OCI-LY7 (cell line): Measurements from ENCODE around the gene TMEM119. TPM values are rescaled to one million over a fixed set of nuclear protein-coding genes. Genes with fewer than 3 reads are reported as not detected.

Experiments used
- BruUV-seq: library from RNA; stranded (reverse); fragments of 400-500 nt; replicated peaks from 2 replicates; lab custom pipeline; 2021; lab: Mats Ljungman, UMichigan
- CTCF ChIA-PET: fragments of 300-600 bp; sonication (Branson Sonifier 250); formaldehyde crosslinking; loops from one replicate; lab custom pipeline; 2022; ENCODE audit warnings: antibody characterized with exemption; ENCODE audit not compliant: unreplicated experiment; lab: Charles Lee
- POLR2A ChIA-PET: fragments of 300-600 bp; sonication (Branson Sonifier 250); formaldehyde crosslinking; loops from one replicate; lab custom pipeline; 2022; ENCODE audit warnings: antibody characterized with exemption; lab: Charles Lee
- DNase-seq: peaks from one replicate; pipeline ENCODE4 v3.0.0-alpha.2; 2015; ENCODE audit warnings: low spot score
- H2AFZ ChIP-seq: fragments of 200-600 bp; sonication (generic), shearing (Covaris generic); 2 replicates; pipeline ENCODE4 v1.6.1; 2014; ENCODE audit warnings: mild to moderate bottlenecking, antibody characterized with exemption, low read length, moderate library complexity
- H3K27ac ChIP-seq: fragments of 200-600 bp; sonication (generic); 2 replicates; pipeline ENCODE4 v1.5.1; 2014; ENCODE audit warnings: mixed run types, low read depth, mild to moderate bottlenecking, moderate library complexity, low read length, inconsistent platforms; ENCODE audit not compliant: poor library complexity, severe bottlenecking
- H3K36me3 ChIP-seq: fragments of 200-600 bp; sonication (generic); 2 replicates; pipeline ENCODE4 v1.6.1; 2014; ENCODE audit warnings: mild to moderate bottlenecking, antibody characterized with exemption, low read length, moderate library complexity, mixed read lengths; ENCODE audit not compliant: insufficient read depth
- H3K4me1 ChIP-seq: fragments of 200-600 bp; sonication (generic); 2 replicates; pipeline ENCODE4 v1.5.1; 2014; ENCODE audit warnings: mild to moderate bottlenecking, low read length; ENCODE audit not compliant: insufficient read depth, poor library complexity, severe bottlenecking
- H3K4me2 ChIP-seq: fragments of 200-600 bp; sonication (generic); 2 replicates; pipeline ENCODE4 v1.6.1; 2014; ENCODE audit warnings: mild to moderate bottlenecking, low read length
- H3K4me3 ChIP-seq: fragments of 200-600 bp; sonication (generic); 2 replicates; pipeline ENCODE4 v1.5.1; 2014; ENCODE audit warnings: mild to moderate bottlenecking, low read depth, low read length; ENCODE audit not compliant: poor library complexity, severe bottlenecking
- H3K79me2 ChIP-seq: fragments of 200-600 bp; sonication (generic); 2 replicates; pipeline ENCODE4 v1.6.1; 2016; ENCODE audit warnings: low read depth, mild to moderate bottlenecking, low read length, moderate library complexity, mixed read lengths; ENCODE audit not compliant: insufficient read depth
- H3K9me2 ChIP-seq: fragments of 200-600 bp; sonication (generic); 2 replicates; pipeline ENCODE4 v1.6.1; 2016; ENCODE audit warnings: mild to moderate bottlenecking, low read length, mixed read lengths; ENCODE audit not compliant: insufficient read depth
- H3K9me3 ChIP-seq: fragments of 200-600 bp; sonication (generic); 2 replicates; pipeline ENCODE4 v1.6.1; 2014; ENCODE audit warnings: mild to moderate bottlenecking, mixed run types, low read length, mixed read lengths
- H4K20me1 ChIP-seq: fragments of 200-600 bp; sonication (generic); 2 replicates; pipeline ENCODE4 v1.6.1; 2014; ENCODE audit warnings: mild to moderate bottlenecking, antibody characterized with exemption, low read length, moderate library complexity, mixed read lengths; ENCODE audit not compliant: insufficient read depth
- CTCF ChIP-seq: fragments of 200-600 bp; sonication (generic); conservative IDR thresholded peaks from 2 replicates; pipeline ENCODE4 v1.5.1; 2014; ENCODE audit warnings: mild to moderate bottlenecking, antibody characterized with exemption, low read length, moderate library complexity, mixed read lengths
- EZH2phosphoT487 ChIP-seq: fragments of 200-600 bp; sonication (generic); IDR thresholded peaks from 2 replicates; pipeline ENCODE4 v1.6.1; 2018; ENCODE audit warnings: low read depth, borderline replicate concordance, mild to moderate bottlenecking, mixed run types, antibody characterized with exemption, low read length, moderate library complexity, mixed read lengths
- intact Hi-C: fragments of 100-400 bp; cut with micrococcal nuclease; formaldehyde crosslinking; loops from one replicate; pipeline ENCODE4 v1.10.0; 2022; ENCODE audit not compliant: unreplicated experiment
- total RNA-seq, 2 experiments: library from RNA; depleted of rRNA in 1 of 2; stranded (reverse); fragments of >200 nt in 1 of 2; shearing (Covaris generic) in 1 of 2; gene quantifications; 2 replicates each; pipeline ENCODE4 v1.2.3, GENCODE V29; 2014 to 2022

The TMEM119 gene
- total RNA-seq, 2 experiments from 2014 or later, result not detected

GRCh38 chr12:108553799-108554198, 44.1 kb downstream of the TMEM119 start:
- Histone ChIP-seq H3K79me2 (peaks cover 100% of the 10 kb centered on the region), H4K20me1 (peaks cover 20% of the 10 kb centered on the region; the same call in 1 of the 2 replicates), H3K27ac (no peak overlapping the region), H3K4me3 (no peak overlapping the region), H3K9me3 (no peaks in the 10 kb centered on the region), H3K4me2 (peak overlapping the region; percentile 66; the same call in 1 of the 2 replicates), H3K4me1 (peaks cover 94% of the 10 kb centered on the region), H3K9me2 (no peaks in the 10 kb centered on the region), H2AFZ (no peak overlapping the region), H3K36me3 (peaks cover 86% of the 10 kb centered on the region)
- no TSS peak for BruUV-seq
- ChIA-PET CTCF (no interaction called here), POLR2A (no interaction called here)
- DNase-seq, result no peak
- TF ChIP-seq CTCF (no peak), EZH2phosphoT487 (no peak)
- intact Hi-C loops, result no loop called here

- CTCF ChIA-PET, result no interaction called here
- no peak for DNase-seq
- H3K9me2 ChIP-seq, result no peaks in the 10 kb centered on the region
- H3K27ac ChIP-seq, result peak overlapping the region; percentile 44
- H3K79me2 ChIP-seq, result peaks cover 98% of the 10 kb centered on the region
- POLR2A ChIA-PET, result interaction anchor here (1.4 to 1.6 kb wide), 2 partner anchors 17 to 84 kb away, joined by 4 to 6 read pairs; no protein-coding TSS in a partner anchor
- H3K36me3 ChIP-seq, result peaks cover 89% of the 10 kb centered on the region
- peak overlapping the region; percentile 35 for H3K4me3 ChIP-seq
- no peak overlapping the region for H2AFZ ChIP-seq
- peak overlapping the region; percentile 66 for H3K4me2 ChIP-seq
- peaks cover 74% of the 10 kb centered on the region for H3K4me1 ChIP-seq
- no TSS peak for BruUV-seq
- H4K20me1 ChIP-seq, result peaks cover 24% of the 10 kb centered on the region; the same call in 1 of the 2 replicates
- H3K9me3 ChIP-seq, result no peaks in the 10 kb centered on the region
- intact Hi-C loops, result no loop called here
- TF ChIP-seq CTCF, result no peak
- no peak for TF ChIP-seq EZH2phosphoT487
Measured at GRCh38 chr12:108551535-108551934, 46.3 kb downstream of the TMEM119 start.

GRCh38 chr12:108548954-108549521, 48.8 kb downstream of the TMEM119 start:
- Histone ChIP-seq H3K36me3 (peaks cover 91% of the 10 kb centered on the region), H3K4me2 (peak overlapping the region; percentile 27; the same call in 1 of the 2 replicates), H2AFZ (no peak overlapping the region), H3K4me1 (peaks cover 51% of the 10 kb centered on the region), H3K9me3 (no peaks in the 10 kb centered on the region), H3K27ac (peak overlapping the region; percentile 48), H3K4me3 (no peak overlapping the region), H3K9me2 (no peaks in the 10 kb centered on the region), H3K79me2 (peaks cover 84% of the 10 kb centered on the region), H4K20me1 (peaks cover 20% of the 10 kb centered on the region; the same call in 1 of the 2 replicates)
- intact Hi-C loops, result no loop called here
- ChIA-PET CTCF (interaction anchor here (0.5 kb wide), 1 partner anchor 528 kb away, joined by 4 read pairs; no protein-coding TSS in a partner anchor), POLR2A (interaction anchor here (0.7 to 2.9 kb wide), 9 partner anchors 9 to 208 kb away, joined by 3 to 18 read pairs (median 10); partner anchors contain the start of genes ISCU and SART3)
- TF ChIP-seq CTCF (no peak), EZH2phosphoT487 (no peak)
- BruUV-seq, result no TSS peak
- DNase-seq, result no peak
